ENCODE results near the gene FKBP8. TPM values are rescaled to one million over a fixed set of nuclear protein-coding genes. Genes with fewer than 3 reads are reported as not detected.

The FKBP8 gene
- total RNA-seq, 4 donors from 2014 or later, result 267 to 318 (median 275) TPM

DNA sequence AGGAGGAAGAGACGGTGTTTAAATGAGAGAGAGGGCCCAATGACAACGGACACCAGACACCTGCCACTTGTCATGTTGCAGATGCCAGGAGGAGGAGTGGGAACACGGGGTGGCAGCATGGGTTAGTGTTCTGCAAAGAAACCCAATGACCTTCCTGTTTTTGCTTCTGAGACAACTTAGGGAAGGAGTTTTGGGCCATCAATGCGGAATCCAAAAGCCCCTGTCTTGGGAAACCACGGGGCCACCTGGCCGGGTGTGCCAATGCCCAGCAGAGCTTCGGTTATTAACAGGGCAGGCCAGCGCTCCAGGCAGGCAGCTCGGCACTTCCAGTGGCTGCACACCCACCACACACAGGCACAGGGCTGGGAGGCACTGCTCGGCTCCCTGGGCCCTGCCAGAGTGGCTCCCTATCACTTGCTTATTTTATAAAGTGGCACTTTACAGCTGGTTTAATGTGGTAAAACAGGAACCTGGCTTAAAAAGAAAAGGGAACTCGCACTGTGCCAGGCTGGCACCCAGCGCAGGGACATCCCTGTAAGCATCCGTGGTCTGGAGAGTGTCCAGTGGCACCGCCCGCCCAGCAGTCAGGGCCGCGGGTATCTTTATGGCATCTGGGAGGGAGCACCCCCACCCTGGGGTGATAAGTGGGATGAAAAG is 40.6 kb downstream of the FKBP8 start:
- TF ChIP-seq POLR2A (IDR thresholded peaks at IDR 0.05), result no peak
- TF ChIP-seq EP300 (IDR thresholded peaks at IDR 0.05; ENCODE audit: low read depth), result no peak
- TF ChIP-seq, protein P1, sequence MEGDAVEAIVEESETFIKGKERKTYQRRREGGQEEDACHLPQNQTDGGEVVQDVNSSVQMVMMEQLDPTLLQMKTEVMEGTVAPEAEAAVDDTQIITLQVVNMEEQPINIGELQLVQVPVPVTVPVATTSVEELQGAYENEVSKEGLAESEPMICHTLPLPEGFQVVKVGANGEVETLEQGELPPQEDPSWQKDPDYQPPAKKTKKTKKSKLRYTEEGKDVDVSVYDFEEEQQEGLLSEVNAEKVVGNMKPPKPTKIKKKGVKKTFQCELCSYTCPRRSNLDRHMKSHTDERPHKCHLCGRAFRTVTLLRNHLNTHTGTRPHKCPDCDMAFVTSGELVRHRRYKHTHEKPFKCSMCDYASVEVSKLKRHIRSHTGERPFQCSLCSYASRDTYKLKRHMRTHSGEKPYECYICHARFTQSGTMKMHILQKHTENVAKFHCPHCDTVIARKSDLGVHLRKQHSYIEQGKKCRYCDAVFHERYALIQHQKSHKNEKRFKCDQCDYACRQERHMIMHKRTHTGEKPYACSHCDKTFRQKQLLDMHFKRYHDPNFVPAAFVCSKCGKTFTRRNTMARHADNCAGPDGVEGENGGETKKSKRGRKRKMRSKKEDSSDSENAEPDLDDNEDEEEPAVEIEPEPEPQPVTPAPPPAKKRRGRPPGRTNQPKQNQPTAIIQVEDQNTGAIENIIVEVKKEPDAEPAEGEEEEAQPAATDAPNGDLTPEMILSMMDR (IDR thresholded peaks at IDR 0.05), result no peak
- TF ChIP-seq POLR2AphosphoS5 (IDR thresholded peaks at IDR 0.05), result no peak
- Histone ChIP-seq H3K27ac (peak overlapping the region; percentile 70 to 79 (median 77)), H3K9me3 (no peaks in the 10 kb centered on the region), H3K4me1 (peaks cover 68 to 95% (median 87%) of the 10 kb centered on the region in 4 donors), H3K36me3 (no peaks in the 10 kb centered on the region), H3K4me3 (no peak overlapping the region), H3K27me3 (no peaks in the 10 kb centered on the region)
- peak; percentile 40 for DNase-seq
- 56% methylated on average over 17 of the region's 17 CpGs; no CpG with 5 or more reads in 1 of the 2 donors for WGBS, 2 donors (ENCODE audit: low coverage in 1 of 2)
- in situ Hi-C loops (cut with MboI; ENCODE audit: low pct_ligation_motif_present in 1 of 4, low pct_unique_long_range_greater_than_20kb in 1 of 4, low sequenced_read_pairs in 3 of 4) (no loop called here), intact Hi-C loops (cut with DNase I; ENCODE audit: low total_unique reads) (loop anchor here (5.0 kb wide), 1 partner anchor 335 kb away; no protein-coding TSS in a partner anchor)

DNA sequence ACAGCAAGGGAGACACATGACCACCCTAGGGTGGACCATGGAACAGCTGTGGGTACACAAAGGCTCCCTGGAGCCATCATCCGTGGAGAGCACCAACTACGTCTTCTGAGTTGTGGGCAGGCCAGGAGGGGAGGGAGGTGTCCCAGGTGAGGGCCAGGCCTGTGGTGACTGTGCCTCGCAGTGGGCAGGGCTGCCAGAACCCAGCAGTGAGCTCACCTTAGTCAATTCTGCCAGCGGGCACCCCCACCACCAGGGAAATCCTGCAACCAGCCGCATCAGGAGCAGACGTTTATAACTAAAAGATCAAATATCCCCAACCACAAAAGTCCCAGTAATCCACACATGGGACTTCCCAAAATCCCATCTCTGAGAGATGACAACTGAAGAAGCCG is 41.1 kb downstream of the FKBP8 start:
- H3K36me3 ChIP-seq, result no peaks in the 10 kb centered on the region
- intact Hi-C loops (cut with DNase I; ENCODE audit: low total_unique reads) (loop anchor here (5.0 kb wide), 1 partner anchor 335 kb away; no protein-coding TSS in a partner anchor), in situ Hi-C loops (cut with MboI; ENCODE audit: low pct_ligation_motif_present in 1 of 4, low pct_unique_long_range_greater_than_20kb in 1 of 4, low sequenced_read_pairs in 3 of 4) (no loop called here)
- H3K9me3 ChIP-seq, result no peaks in the 10 kb centered on the region
- peaks cover 63 to 91% (median 83%) of the 10 kb centered on the region in 4 donors for H3K4me1 ChIP-seq
- WGBS, 2 donors (ENCODE audit: low coverage in 1 of 2), result 68% methylated on average over 7 of the region's 7 CpGs; no CpG with 5 or more reads in 1 of the 2 donors
- H3K4me3 ChIP-seq, result no peak overlapping the region
- H3K27me3 ChIP-seq, result no peaks in the 10 kb centered on the region
- TF ChIP-seq POLR2A (IDR thresholded peaks at IDR 0.05), result no peak
- no peak for TF ChIP-seq POLR2AphosphoS5 (IDR thresholded peaks at IDR 0.05)
- TF ChIP-seq EP300 (IDR thresholded peaks at IDR 0.05; ENCODE audit: low read depth), result no peak
- TF ChIP-seq, protein P1 (IDR thresholded peaks at IDR 0.05), result no peak
- peak overlapping the region; percentile 70 to 79 (median 77) for H3K27ac ChIP-seq
- no peak for DNase-seq

DNA sequence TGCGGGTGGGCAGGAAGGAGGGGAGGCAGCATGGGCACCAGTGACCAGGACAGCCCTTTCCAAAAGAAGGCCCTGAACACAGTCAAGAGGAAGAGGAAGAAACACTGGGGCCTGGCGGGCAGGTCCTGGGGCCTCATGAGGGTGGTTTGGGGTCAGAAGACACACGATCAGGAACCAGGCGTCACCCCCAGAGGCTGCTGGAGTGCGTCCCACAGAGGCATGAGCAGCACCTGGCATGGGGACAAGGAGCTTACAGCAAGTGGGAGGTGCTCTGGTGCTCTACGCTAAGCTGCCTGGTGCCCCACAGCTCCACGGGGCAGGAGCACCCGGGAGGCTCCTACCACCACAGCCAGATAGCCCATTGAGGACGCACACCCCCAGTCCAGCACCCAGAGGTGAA is 41.5 kb downstream of the FKBP8 start:
- WGBS, 2 donors (ENCODE audit: low coverage in 1 of 2), result 55 to 100% methylated on average over 2 to 4 of the region's 9 CpGs
- no peaks in the 10 kb centered on the region for H3K9me3 ChIP-seq
- peak; percentile 54 for DNase-seq
- in situ Hi-C loops (cut with MboI; ENCODE audit: low pct_ligation_motif_present in 1 of 4, low pct_unique_long_range_greater_than_20kb in 1 of 4, low sequenced_read_pairs in 3 of 4) (no loop called here), intact Hi-C loops (cut with DNase I; ENCODE audit: low total_unique reads) (loop anchor here (5.0 kb wide), 1 partner anchor 335 kb away; no protein-coding TSS in a partner anchor)
- H3K4me3 ChIP-seq, result no peak overlapping the region
- TF ChIP-seq EP300 (IDR thresholded peaks at IDR 0.05; ENCODE audit: low read depth) (no peak), POLR2A (IDR thresholded peaks at IDR 0.05) (no peak), POLR2AphosphoS5 (IDR thresholded peaks at IDR 0.05) (no peak)
- TF ChIP-seq, protein P1 (IDR thresholded peaks at IDR 0.05), result no peak
- peaks cover 59 to 91% (median 82%) of the 10 kb centered on the region in 4 donors for H3K4me1 ChIP-seq
- no peaks in the 10 kb centered on the region for H3K36me3 ChIP-seq
- H3K27me3 ChIP-seq, result no peaks in the 10 kb centered on the region
- peak overlapping the region; percentile 70 to 79 (median 77) for H3K27ac ChIP-seq

DNA sequence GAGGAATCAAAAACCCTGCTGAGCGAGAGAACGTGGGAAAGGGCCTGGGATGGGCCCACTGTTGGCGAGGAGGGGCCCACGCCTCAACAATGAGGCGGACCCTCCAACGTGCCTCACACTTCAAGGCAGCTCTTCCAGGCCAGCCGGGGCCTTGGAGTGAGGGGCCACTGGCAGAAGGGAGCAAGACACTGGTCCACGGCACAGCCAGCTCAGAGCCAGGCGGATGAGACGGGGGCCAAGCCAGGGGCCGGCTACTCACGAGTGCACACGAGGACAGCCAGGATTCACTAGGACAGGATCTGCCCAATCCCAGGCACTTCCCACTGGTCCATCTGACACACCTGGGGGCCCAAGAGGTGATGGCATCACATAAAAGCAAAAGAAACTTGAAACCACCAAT is 42.0 kb downstream of the FKBP8 start:
- no peak for DNase-seq
- Histone ChIP-seq H3K36me3 (no peaks in the 10 kb centered on the region), H3K27ac (peak overlapping the region in 3 of 4 donors; percentile 70 to 79 (median 78)), H3K4me1 (peaks cover 56 to 91% (median 82%) of the 10 kb centered on the region in 4 donors), H3K9me3 (no peaks in the 10 kb centered on the region), H3K4me3 (no peak overlapping the region), H3K27me3 (no peaks in the 10 kb centered on the region)
- no peak for TF ChIP-seq EP300 (IDR thresholded peaks at IDR 0.05; ENCODE audit: low read depth)
- TF ChIP-seq POLR2A (IDR thresholded peaks at IDR 0.05), result no peak
- TF ChIP-seq POLR2AphosphoS5 (IDR thresholded peaks at IDR 0.05), result no peak
- TF ChIP-seq, protein P1 (IDR thresholded peaks at IDR 0.05), result no peak
- 82% methylated on average over 13 of the region's 13 CpGs; no CpG with 5 or more reads in 1 of the 2 donors for WGBS, 2 donors (ENCODE audit: low coverage in 1 of 2)
- in situ Hi-C loops (cut with MboI; ENCODE audit: low pct_ligation_motif_present in 1 of 4, low pct_unique_long_range_greater_than_20kb in 1 of 4, low sequenced_read_pairs in 3 of 4), result no loop called here
- intact Hi-C loops (cut with DNase I; ENCODE audit: low total_unique reads), result loop anchor here (5.0 kb wide), 1 partner anchor 334 kb away; no protein-coding TSS in a partner anchor

Data from transverse colon (tissue), 4 donors.